ENCODE data around the gene EIF3D.

EIF3D gene

DNA sequence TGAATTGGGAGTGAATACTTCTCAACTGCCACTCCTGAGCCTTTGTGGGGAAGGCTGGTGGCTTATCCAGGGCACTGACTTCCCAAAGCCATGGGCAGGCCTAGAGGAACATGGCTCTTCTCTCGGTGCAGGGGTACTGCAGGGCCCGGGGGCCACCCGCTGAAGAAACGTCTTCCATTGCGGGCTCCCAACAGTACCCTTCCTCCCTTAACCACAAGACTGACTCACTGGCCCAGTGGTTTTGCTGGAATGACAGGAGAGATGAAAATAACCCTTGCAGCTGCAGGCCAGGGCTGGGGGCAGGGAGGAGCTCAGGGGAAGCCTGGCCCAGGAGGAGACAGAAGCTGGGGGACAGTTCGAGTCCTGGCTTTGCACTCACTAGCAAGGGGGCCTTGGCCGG, 61.0 kb downstream of the EIF3D start:
- no peak overlapping the region for H3K4me2 ChIP-seq (ENCODE audit: low read length)
- H3K9ac ChIP-seq, result no peak overlapping the region
- no peak overlapping the region for H3K4me3 ChIP-seq (ENCODE audit: low read depth, low read length)
- TF ChIP-seq, protein P1, sequence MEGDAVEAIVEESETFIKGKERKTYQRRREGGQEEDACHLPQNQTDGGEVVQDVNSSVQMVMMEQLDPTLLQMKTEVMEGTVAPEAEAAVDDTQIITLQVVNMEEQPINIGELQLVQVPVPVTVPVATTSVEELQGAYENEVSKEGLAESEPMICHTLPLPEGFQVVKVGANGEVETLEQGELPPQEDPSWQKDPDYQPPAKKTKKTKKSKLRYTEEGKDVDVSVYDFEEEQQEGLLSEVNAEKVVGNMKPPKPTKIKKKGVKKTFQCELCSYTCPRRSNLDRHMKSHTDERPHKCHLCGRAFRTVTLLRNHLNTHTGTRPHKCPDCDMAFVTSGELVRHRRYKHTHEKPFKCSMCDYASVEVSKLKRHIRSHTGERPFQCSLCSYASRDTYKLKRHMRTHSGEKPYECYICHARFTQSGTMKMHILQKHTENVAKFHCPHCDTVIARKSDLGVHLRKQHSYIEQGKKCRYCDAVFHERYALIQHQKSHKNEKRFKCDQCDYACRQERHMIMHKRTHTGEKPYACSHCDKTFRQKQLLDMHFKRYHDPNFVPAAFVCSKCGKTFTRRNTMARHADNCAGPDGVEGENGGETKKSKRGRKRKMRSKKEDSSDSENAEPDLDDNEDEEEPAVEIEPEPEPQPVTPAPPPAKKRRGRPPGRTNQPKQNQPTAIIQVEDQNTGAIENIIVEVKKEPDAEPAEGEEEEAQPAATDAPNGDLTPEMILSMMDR (IDR thresholded peaks at IDR 0.05), result no peak
- H3K27me3 ChIP-seq (ENCODE audit: control insufficient read depth, insufficient read depth, low read length), result no peaks in the 10 kb centered on the region
- no peak overlapping the region for H3K27ac ChIP-seq
- no peaks in the 10 kb centered on the region for H3K36me3 ChIP-seq (ENCODE audit: control insufficient read depth, insufficient read depth, low read length)
- H3K79me2 ChIP-seq, result no peaks in the 10 kb centered on the region
- peaks cover 8% of the 10 kb centered on the region for H3K4me1 ChIP-seq
- H3K9me3 ChIP-seq (ENCODE audit: control insufficient read depth, low read length), result no peaks in the 10 kb centered on the region
- H2AFZ ChIP-seq, result no peak overlapping the region

DNA sequence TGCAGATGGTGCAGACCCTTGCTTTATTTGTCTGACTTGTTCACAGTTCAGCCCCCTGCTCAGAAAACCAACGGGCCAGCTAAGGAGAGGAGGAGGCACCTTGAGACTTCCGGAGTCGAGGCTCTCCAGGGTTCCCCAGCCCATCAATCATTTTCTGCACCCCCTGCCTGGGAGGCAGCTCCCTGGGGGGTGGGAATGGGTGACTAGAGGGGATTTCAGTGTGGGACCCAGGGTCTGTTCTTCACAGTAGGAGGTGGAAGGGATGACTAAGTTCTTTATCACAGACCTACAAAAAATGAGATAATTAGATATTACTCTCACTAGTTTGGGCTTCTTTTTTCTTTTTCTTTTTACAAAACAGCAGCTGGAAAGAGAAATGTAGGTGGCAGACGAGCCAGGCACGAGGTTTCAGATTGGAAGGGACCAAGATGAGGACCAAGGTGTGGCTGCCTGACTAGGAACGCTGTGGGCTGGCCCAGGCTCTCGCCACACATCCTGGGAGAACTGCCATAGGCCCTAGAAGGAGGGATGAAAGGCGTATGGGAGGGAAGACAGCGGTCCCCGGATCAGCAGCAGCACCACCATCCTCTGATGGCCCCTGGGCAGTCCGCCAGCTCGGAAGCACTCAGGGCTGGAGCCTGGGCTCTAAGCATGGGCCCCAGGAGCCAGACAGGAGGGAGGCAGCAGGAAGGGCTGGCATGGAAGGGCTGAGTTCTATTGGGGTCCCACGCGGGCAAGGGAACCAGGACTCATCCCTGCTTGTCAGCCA, 61.7 kb downstream of the EIF3D start:
- Histone ChIP-seq H3K4me3 (ENCODE audit: low read depth, low read length) (no peak overlapping the region), H3K4me1 (peaks cover 8% of the 10 kb centered on the region), H3K9ac (no peak overlapping the region), H3K27me3 (ENCODE audit: control insufficient read depth, insufficient read depth, low read length) (no peaks in the 10 kb centered on the region), H2AFZ (no peak overlapping the region), H3K36me3 (ENCODE audit: control insufficient read depth, insufficient read depth, low read length) (no peaks in the 10 kb centered on the region), H3K4me2 (ENCODE audit: low read length) (no peak overlapping the region), H3K9me3 (ENCODE audit: control insufficient read depth, low read length) (no peaks in the 10 kb centered on the region), H3K79me2 (no peaks in the 10 kb centered on the region), H3K27ac (no peak overlapping the region)
- TF ChIP-seq, protein P1 (IDR thresholded peaks at IDR 0.05), result no peak

DNA sequence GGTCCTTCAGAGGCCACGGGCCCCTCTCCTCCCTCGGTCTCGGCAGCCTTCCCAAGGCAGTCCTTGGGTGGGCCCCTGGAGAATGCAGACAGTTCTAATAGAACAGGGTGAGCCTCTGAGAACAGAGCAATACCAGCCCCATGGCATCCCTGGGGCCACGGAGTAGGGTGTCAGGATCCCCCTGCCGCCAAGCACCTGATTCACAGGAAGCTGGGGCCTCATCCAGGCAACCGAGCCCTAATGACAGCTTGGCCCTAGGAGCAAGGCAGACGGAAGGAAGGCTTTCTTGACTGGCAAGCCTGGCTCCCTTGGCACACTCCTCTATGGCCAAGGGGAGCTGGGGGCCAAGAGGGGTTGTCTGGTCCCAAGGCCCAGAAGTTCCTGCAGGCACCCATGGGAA, 62.7 kb downstream of the EIF3D start:
- TF ChIP-seq, protein P1 (IDR thresholded peaks at IDR 0.05), result no peak
- Histone ChIP-seq H3K4me2 (ENCODE audit: low read length) (no peak overlapping the region), H3K9me3 (ENCODE audit: control insufficient read depth, low read length) (no peaks in the 10 kb centered on the region), H3K27ac (peak overlapping the region; percentile 73), H3K79me2 (no peaks in the 10 kb centered on the region), H3K4me1 (peaks cover 8% of the 10 kb centered on the region), H2AFZ (no peak overlapping the region), H3K36me3 (ENCODE audit: control insufficient read depth, insufficient read depth, low read length) (no peaks in the 10 kb centered on the region), H3K4me3 (ENCODE audit: low read depth, low read length) (no peak overlapping the region), H3K9ac (no peak overlapping the region), H3K27me3 (ENCODE audit: control insufficient read depth, insufficient read depth, low read length) (no peaks in the 10 kb centered on the region)

DNA sequence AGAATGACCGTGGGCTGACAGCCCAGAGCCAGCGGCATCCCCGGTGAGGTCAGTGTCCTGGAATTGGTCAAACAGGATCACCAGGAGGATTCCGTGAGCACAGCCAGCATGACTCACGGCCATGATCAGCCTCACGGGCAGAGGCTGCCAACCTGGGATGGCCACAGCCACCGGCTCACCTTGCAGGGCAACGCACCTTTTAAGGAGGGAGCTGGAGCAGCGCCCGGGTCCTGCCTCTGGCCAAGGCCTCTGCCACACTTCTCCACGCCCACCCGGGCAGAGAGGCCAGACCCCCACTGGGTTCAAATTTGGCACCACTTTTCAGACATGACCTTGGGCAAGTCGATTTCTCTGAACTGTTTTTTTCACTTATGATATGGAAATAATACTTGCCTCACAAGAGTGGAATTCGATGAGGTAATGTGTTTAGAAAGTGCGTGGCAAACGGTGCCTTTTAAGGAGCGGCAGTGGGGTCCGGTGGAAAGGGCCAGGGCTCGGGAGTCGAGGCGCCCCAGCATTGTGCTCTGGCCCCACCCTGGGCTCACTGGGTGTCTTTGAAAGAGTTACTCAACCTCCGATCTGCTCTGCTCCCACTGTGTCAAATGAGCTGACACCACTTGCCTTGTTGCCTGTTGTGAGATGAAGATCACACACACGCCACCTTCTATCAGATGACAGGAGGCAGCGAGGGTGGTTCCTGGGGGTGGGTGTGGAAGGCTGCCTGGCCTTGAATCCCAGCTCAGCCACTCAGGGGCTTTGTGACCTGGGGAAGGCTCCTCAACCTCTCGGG, 63.5 kb downstream of the EIF3D start:
- TF ChIP-seq, protein P1 (IDR thresholded peaks at IDR 0.05), result no peak
- no peaks in the 10 kb centered on the region for H3K36me3 ChIP-seq (ENCODE audit: control insufficient read depth, insufficient read depth, low read length)
- no peak overlapping the region for H3K4me3 ChIP-seq (ENCODE audit: low read depth, low read length)
- no peaks in the 10 kb centered on the region for H3K27me3 ChIP-seq (ENCODE audit: control insufficient read depth, insufficient read depth, low read length)
- H3K79me2 ChIP-seq, result no peaks in the 10 kb centered on the region
- peak overlapping the region; percentile 42 for H2AFZ ChIP-seq
- peaks cover 8% of the 10 kb centered on the region for H3K4me1 ChIP-seq
- no peak overlapping the region for H3K9ac ChIP-seq
- H3K27ac ChIP-seq, result peak overlapping the region; percentile 73
- H3K9me3 ChIP-seq (ENCODE audit: control insufficient read depth, low read length), result no peaks in the 10 kb centered on the region
- peak overlapping the region; percentile 34 for H3K4me2 ChIP-seq (ENCODE audit: low read length)

All from parathyroid adenoma (tissue), 2 donors.